T-helper 9 cell (primary cell): ENCODE results near the gene NPDC1.

ENCODE experiments used
- DNase-seq: peaks from one replicate; pipeline ENCODE4 v3.0.0-alpha.2; 2020

NPDC1 gene

GRCh38 chr9:136990242-136990911, 55.6 kb downstream of the NPDC1 start:
- DNase-seq, result no peak
